IMR-90 (cell line): ENCODE data around the gene TREH. TPM values are rescaled to one million over a fixed set of nuclear protein-coding genes. Genes with fewer than 3 reads are reported as not detected.

ENCODE experiments used
- ATAC-seq: fragments of 200-7000 bp; cut with Tn5 transposase; 2 replicates; pipeline ENCODE4 v1.9.1; 2020; ENCODE audit warnings: low read depth, mild to moderate bottlenecking, moderate library complexity
- BruUV-seq: library from RNA; stranded (reverse); fragments of 400-500 nt; replicated peaks from 2 replicates; lab custom pipeline; 2021; lab: Mats Ljungman, UMichigan
- CTCF ChIA-PET: fragments of 300-600 bp; formaldehyde crosslinking; extraction: SDS; loops from one replicate; lab custom pipeline; 2021; ENCODE audit warnings: antibody characterized with exemption; lab: Yijun Ruan, JAX
- POLR2A ChIA-PET: fragments of 300-600 bp; sonication (Branson Sonifier 250); formaldehyde crosslinking; loops from one replicate; lab custom pipeline; 2022; ENCODE audit warnings: antibody characterized with exemption; ENCODE audit not compliant: unreplicated experiment; lab: Charles Lee
- DNase-seq: peaks from one replicate; pipeline ENCODE4 v3.0.0; 2013
- H2AFZ ChIP-seq: replicated peaks from 2 replicates; pipeline ENCODE3; 2013; ENCODE audit warnings: low read length, mild to moderate bottlenecking; ENCODE audit not compliant: poor library complexity
- H2AK5ac ChIP-seq: 2 replicates; pipeline ENCODE4 v1.6.1; 2013; ENCODE audit warnings: low read depth, low read length, inconsistent platforms
- H2AK9ac ChIP-seq: replicated peaks from 2 replicates; pipeline ENCODE3; 2013; ENCODE audit warnings: mild to moderate bottlenecking, low read depth, low read length, moderate library complexity; ENCODE audit not compliant: poor library complexity
- H2BK120ac ChIP-seq: 2 replicates; pipeline ENCODE4 v1.6.1; 2013; ENCODE audit warnings: low read depth, low read length, inconsistent platforms
- H2BK15ac ChIP-seq: 3 replicates; pipeline ENCODE4 v1.6.1; 2013; ENCODE audit warnings: low read depth, low read length, inconsistent platforms
- H2BK20ac ChIP-seq: 2 replicates; pipeline ENCODE4 v1.6.1; 2013; ENCODE audit warnings: low read depth, mild to moderate bottlenecking, inconsistent platforms, low read length, moderate library complexity
- H2BK5ac ChIP-seq: 2 replicates; pipeline ENCODE4 v1.6.1; 2013; ENCODE audit warnings: mild to moderate bottlenecking, low read depth, low read length, inconsistent platforms; ENCODE audit not compliant: poor library complexity, severe bottlenecking
- H3K14ac ChIP-seq: replicated peaks from 2 replicates; pipeline ENCODE4 v1.6.1; 2013; ENCODE audit warnings: low read depth, low read length, inconsistent platforms
- H3K18ac ChIP-seq: 2 replicates; pipeline ENCODE4 v1.6.1; 2013; ENCODE audit warnings: low read depth, low read length, control low read depth
- H3K23ac ChIP-seq: 2 replicates; pipeline ENCODE4 v1.6.1; 2013; ENCODE audit warnings: low read depth, low read length, inconsistent platforms
- H3K27ac ChIP-seq: 2 replicates; pipeline ENCODE4 v1.5.1; 2013; ENCODE audit warnings: mild to moderate bottlenecking, control low read depth, low read length; ENCODE audit not compliant: insufficient read depth
- H3K27me3 ChIP-seq: 2 replicates; pipeline ENCODE4 v1.6.1; 2013; ENCODE audit warnings: low read length; ENCODE audit not compliant: control insufficient read depth, insufficient read depth
- H3K36me3 ChIP-seq: 2 replicates; pipeline ENCODE4 v1.6.1; 2013; ENCODE audit warnings: low read length, mixed read lengths; ENCODE audit not compliant: control insufficient read depth, insufficient read depth
- H3K4ac ChIP-seq: 2 replicates; pipeline ENCODE4 v1.6.1; 2013; ENCODE audit warnings: low read depth, low read length, inconsistent platforms
- H3K4me1 ChIP-seq: 2 replicates; pipeline ENCODE4 v1.6.1; 2013; ENCODE audit warnings: low read length, mixed read lengths; ENCODE audit not compliant: control insufficient read depth, insufficient read depth
- H3K4me2 ChIP-seq: 2 replicates; pipeline ENCODE4 v1.6.1; 2013; ENCODE audit warnings: low read depth, mild to moderate bottlenecking, control low read depth, low read length, moderate library complexity
- H3K4me3 ChIP-seq: 2 replicates; pipeline ENCODE4 v1.5.1; 2013; ENCODE audit warnings: low read depth, mild to moderate bottlenecking, control low read depth, low read length, moderate library complexity; ENCODE audit not compliant: insufficient read depth
- H3K56ac ChIP-seq: 2 replicates; pipeline ENCODE4 v1.6.1; 2013; ENCODE audit warnings: low read length, inconsistent platforms; ENCODE audit not compliant: insufficient read depth; ENCODE audit errors: extremely low read depth
- H3K79me1 ChIP-seq, 2 experiments: 2 replicates each; pipeline ENCODE4 v1.6.1; 2013; ENCODE audit warnings: low read length in 2 of 2, inconsistent platforms in 1 of 2, low read depth in 1 of 2
- H3K9ac ChIP-seq: 2 replicates; pipeline ENCODE4 v1.6.1; 2013; ENCODE audit warnings: low read depth, low read length, control low read depth
- H3K9me1 ChIP-seq: 2 replicates; pipeline ENCODE4 v1.6.1; 2013; ENCODE audit warnings: low read length, inconsistent platforms; ENCODE audit not compliant: insufficient read depth
- H3K9me3 ChIP-seq: 2 replicates; pipeline ENCODE4 v1.6.1; 2013; ENCODE audit warnings: low read length; ENCODE audit not compliant: control insufficient read depth, insufficient read depth
- H4K20me1 ChIP-seq: 2 replicates; pipeline ENCODE4 v1.6.1; 2013; ENCODE audit warnings: low read length, inconsistent platforms; ENCODE audit not compliant: insufficient read depth
- H4K5ac ChIP-seq: 2 replicates; pipeline ENCODE4 v1.6.1; 2013; ENCODE audit warnings: mild to moderate bottlenecking, low read depth, low read length, control low read depth
- H4K8ac ChIP-seq, 2 experiments: 2 replicates each; pipeline ENCODE4 v1.6.1; 2013; ENCODE audit warnings: low read depth in 2 of 2, low read length in 2 of 2, control low read depth in 1 of 2, inconsistent platforms in 1 of 2
- H4K91ac ChIP-seq: 2 replicates; pipeline ENCODE4 v1.6.1; 2013; ENCODE audit warnings: low read depth, low read length, inconsistent platforms; ENCODE audit not compliant: insufficient read depth
- BHLHE40 ChIP-seq: fragments of 150-350 bp; IDR thresholded peaks from 2 replicates; pipeline ENCODE4 v1.6.1; 2016; ENCODE audit warnings: mild to moderate bottlenecking, low read depth, low read length
- CHD1 ChIP-seq: IDR thresholded peaks from 2 replicates; pipeline ENCODE4 v1.6.1; 2012; ENCODE audit warnings: low read depth, low read length, improper control_type of control experiment
- CTCF ChIP-seq: conservative IDR thresholded peaks from 2 replicates; pipeline ENCODE4 v1.5.1; 2012; ENCODE audit warnings: mild to moderate bottlenecking, low read depth, low read length, improper control_type of control experiment
- ELK1 ChIP-seq: fragments of 150-350 bp; IDR thresholded peaks from 2 replicates; pipeline ENCODE4 v1.6.1; 2016; ENCODE audit warnings: low read depth, mild to moderate bottlenecking, low read length, moderate library complexity, borderline replicate concordance
- MAFK ChIP-seq: IDR thresholded peaks from 2 replicates; pipeline ENCODE4 v1.6.1; 2012; ENCODE audit warnings: low read depth, low read length, improper control_type of control experiment
- MAZ ChIP-seq: IDR thresholded peaks from 2 replicates; pipeline ENCODE4 v1.6.1; 2012; ENCODE audit warnings: low read depth, mild to moderate bottlenecking, low read length, improper control_type of control experiment, moderate library complexity, borderline replicate concordance
- MXI1 ChIP-seq: IDR thresholded peaks from 2 replicates; pipeline ENCODE4 v1.6.1; 2012; ENCODE audit warnings: low read depth, mild to moderate bottlenecking, low read length, moderate library complexity, borderline replicate concordance
- NFE2L2 ChIP-seq: fragments of 150-350 bp; IDR thresholded peaks from 2 replicates; pipeline ENCODE4 v1.6.1; 2016; ENCODE audit warnings: low read depth, mild to moderate bottlenecking, low read length
- RAD21 ChIP-seq: IDR thresholded peaks from 2 replicates; pipeline ENCODE4 v1.6.1; 2012; ENCODE audit warnings: low read length, improper control_type of control experiment
- RCOR1 ChIP-seq: IDR thresholded peaks from 2 replicates; pipeline ENCODE4 v1.6.1; 2012; ENCODE audit warnings: mild to moderate bottlenecking, low read length, improper control_type of control experiment; ENCODE audit not compliant: insufficient replicate concordance
- SMC3 ChIP-seq: fragments of 150-350 bp; IDR thresholded peaks from 2 replicates; pipeline ENCODE4 v1.6.1; 2016; ENCODE audit warnings: low read depth, mild to moderate bottlenecking, antibody characterized with exemption, low read length, moderate library complexity
- USF2 ChIP-seq: fragments of 150-350 bp; IDR thresholded peaks from 2 replicates; pipeline ENCODE4 v1.6.1; 2017; ENCODE audit warnings: mild to moderate bottlenecking, antibody characterized with exemption, low read length, low read depth
- WGBS, 2 experiments: methylation state at CpG; one replicate each; pipeline versions ENCODE4 v1.1.5 to v1.1.7; 2013; ENCODE audit warnings: missing lambda C conversion rate in 2 of 2; ENCODE audit not compliant: insufficient read length in 1 of 2; ENCODE audit errors: extremely low coverage in 2 of 2; 5-methylcytosine and 5-hydroxymethylcytosine counted together
- dilution Hi-C: fragments of 300-500 bp; cut with HindIII; formaldehyde crosslinking; loops from one replicate; pipeline ENCODE4 v1.14.3; 2018; ENCODE audit warnings: low sequenced_read_pairs; ENCODE audit not compliant: unreplicated experiment
- in situ Hi-C: fragments of 300-500 bp; cut with MboI; formaldehyde crosslinking; loops from 3 replicates; pipeline ENCODE4 v1.14.3; 2019; ENCODE audit warnings: low sequenced_read_pairs, inconsistent platforms, mixed read lengths
- intact Hi-C: fragments of 100-400 bp; cut with micrococcal nuclease; formaldehyde crosslinking; loops from 2 replicates; pipeline ENCODE4 v1.10.0; 2022
- polyA plus RNA-seq, 3 experiments: library from polyadenylated mRNA; depleted of rRNA; stranded (reverse); fragments of >200 nt; gene quantifications; 2 replicates each; pipeline ENCODE4 v1.2.3, GENCODE V29; 2012; ENCODE audit warnings: low replicate concordance in 1 of 3
- total RNA-seq: library from RNA; depleted of rRNA; stranded (reverse); fragments of >200 nt; gene quantifications from 2 replicates; pipeline ENCODE4 v1.2.3, GENCODE V29; 2012

Gene TREH
- total and polyA plus RNA-seq, 2 of the 4 experiments (the other 2 are of a cell fraction) = not detected

- intact Hi-C loops (loop anchor here (1.0 kb wide), 1 partner anchor 10 kb away; no protein-coding TSS in a partner anchor), in situ Hi-C loops (no loop called here), dilution Hi-C loops (no loop called here)
- H2AK5ac ChIP-seq = peak overlapping the region; percentile 95
- H4K8ac ChIP-seq = peak overlapping the region; percentile 83 to 93
- POLR2A ChIA-PET = interaction anchor here (1.0 to 4.4 kb wide), 3 partner anchors 10 to 291 kb away, joined by 3 to 36 read pairs (median 6); partner anchors contain the start of gene PHLDB1
- DNase-seq = peak; percentile 96
- H4K91ac ChIP-seq = peak overlapping the region; percentile 97
- H4K5ac ChIP-seq = peak overlapping the region; percentile 85
- H3K9ac ChIP-seq = peak overlapping the region; percentile 76
- peak; percentile 40 for ATAC-seq
- peak overlapping the region; percentile 98 for H2BK5ac ChIP-seq
- BruUV-seq = no TSS peak
- peaks cover 34 to 73% of the 10 kb centered on the region in 2 experiments; a peak in 3 of 4 replicates for H3K79me1 ChIP-seq
- CTCF ChIA-PET = interaction anchor here (0.6 to 0.7 kb wide), 2 partner anchors 18 to 23 kb away, joined by 3 read pairs; no protein-coding TSS in a partner anchor
- H3K4me2 ChIP-seq = peak overlapping the region; percentile 57
- H4K20me1 ChIP-seq = peaks cover 26% of the 10 kb centered on the region
- H3K4me3 ChIP-seq = no peak overlapping the region
- H2AK9ac ChIP-seq = peak overlapping the region; percentile 99
- H2BK120ac ChIP-seq = peak overlapping the region; percentile 97
- H3K36me3 ChIP-seq = peaks cover 40% of the 10 kb centered on the region
- H3K27ac ChIP-seq = peak overlapping the region; percentile 95
- no peaks in the 10 kb centered on the region for H3K9me3 ChIP-seq
- peak overlapping the region; percentile 97 for H3K56ac ChIP-seq
- no peaks in the 10 kb centered on the region for H3K27me3 ChIP-seq
- H2BK15ac ChIP-seq = peak overlapping the region; percentile 96; the same call in 2 of the 3 replicates
- H3K23ac ChIP-seq = peak overlapping the region; percentile 99
- peak overlapping the region; percentile 83 for H2AFZ ChIP-seq
- H3K9me1 ChIP-seq = peaks cover 39% of the 10 kb centered on the region
- peak overlapping the region; percentile 99 for H3K4ac ChIP-seq
- peak overlapping the region; percentile 85 for H3K18ac ChIP-seq
- peaks cover 45% of the 10 kb centered on the region for H3K4me1 ChIP-seq
- peak overlapping the region; percentile 88 for H3K14ac ChIP-seq
- no CpG with 5 or more reads among the region's 11 CpGs for WGBS, 2 experiments
- peak overlapping the region; percentile 95 for H2BK20ac ChIP-seq
- 0 out of 2 replicates have a peak, but pooled peaks have one; percentile 55 for TF ChIP-seq MXI1
- no peak; the same call in 1 of the 2 replicates for TF ChIP-seq SMC3
- no peak for TF ChIP-seq RCOR1
- 0 out of 2 replicates have a peak, but pooled peaks have one; percentile 81 for TF ChIP-seq CHD1
- TF ChIP-seq USF2 = no peak
- TF ChIP-seq MAZ = peak; percentile 83
- peak; percentile 69; the same call in 1 of the 2 replicates for TF ChIP-seq BHLHE40
- TF ChIP-seq ELK1 = no peak
- no peak for TF ChIP-seq MAFK
- no peak for TF ChIP-seq NFE2L2
- TF ChIP-seq RAD21 = peak; percentile 28
- no peak for TF ChIP-seq CTCF
These were observed 61.1 kb downstream of the TREH start for GRCh38 chr11:118618115-118618990.
